ENCODE measurements around the gene CNDP2.

Gene CNDP2

DNA sequence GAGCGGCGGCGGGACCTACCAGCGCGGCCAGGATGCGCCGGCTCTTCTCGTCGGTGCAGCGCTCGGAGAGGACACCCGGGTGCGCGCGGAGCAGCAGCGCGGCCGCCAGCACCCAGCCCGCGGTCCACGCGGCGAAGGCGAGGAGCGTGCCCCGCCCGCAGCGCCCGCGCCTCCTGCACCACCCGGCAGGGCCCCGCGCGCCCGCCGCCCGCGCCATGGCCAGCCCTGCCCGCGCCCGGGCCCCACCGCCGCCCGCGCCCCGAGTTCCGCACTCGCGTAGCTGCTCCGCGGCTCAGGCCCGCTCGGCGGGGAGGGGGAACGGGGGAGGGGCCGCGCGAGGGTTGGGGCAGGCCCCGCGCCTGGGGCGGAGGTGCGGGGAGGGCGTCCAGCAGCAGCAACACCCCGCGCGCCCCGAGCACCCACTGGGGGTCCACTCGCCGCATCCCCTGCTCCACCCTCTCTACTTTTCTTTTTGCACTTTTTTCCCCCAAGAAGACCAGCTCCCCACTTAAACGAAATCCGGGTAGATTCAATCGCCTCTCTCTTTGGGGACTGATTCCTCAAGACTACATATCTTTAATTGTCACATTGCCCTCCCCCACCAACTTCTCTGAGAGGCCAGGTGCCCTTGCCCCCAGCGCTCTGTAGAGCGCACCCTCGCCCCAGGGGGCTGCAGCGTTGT lies 39.0 kb upstream of the CNDP2 start, which contains the start of gene DIPK1C:
Gene DIPK1C, minus strand, starts transcription at position 266 of the 682 bp plus-strand sequence. Its CDS starts 49 bp downstream, at position 217.
- no peak for TF ChIP-seq JUND (IDR thresholded peaks at IDR 0.05; ENCODE audit: low read depth)
- no peak for DNase-seq (ENCODE audit: low read depth in 1 of 2, low spot score in 1 of 2)
- in situ Hi-C loops (cut with HindIII; ENCODE audit: low pct_unique_long_range_greater_than_20kb, low sequenced_read_pairs) = no loop called here

DNA sequence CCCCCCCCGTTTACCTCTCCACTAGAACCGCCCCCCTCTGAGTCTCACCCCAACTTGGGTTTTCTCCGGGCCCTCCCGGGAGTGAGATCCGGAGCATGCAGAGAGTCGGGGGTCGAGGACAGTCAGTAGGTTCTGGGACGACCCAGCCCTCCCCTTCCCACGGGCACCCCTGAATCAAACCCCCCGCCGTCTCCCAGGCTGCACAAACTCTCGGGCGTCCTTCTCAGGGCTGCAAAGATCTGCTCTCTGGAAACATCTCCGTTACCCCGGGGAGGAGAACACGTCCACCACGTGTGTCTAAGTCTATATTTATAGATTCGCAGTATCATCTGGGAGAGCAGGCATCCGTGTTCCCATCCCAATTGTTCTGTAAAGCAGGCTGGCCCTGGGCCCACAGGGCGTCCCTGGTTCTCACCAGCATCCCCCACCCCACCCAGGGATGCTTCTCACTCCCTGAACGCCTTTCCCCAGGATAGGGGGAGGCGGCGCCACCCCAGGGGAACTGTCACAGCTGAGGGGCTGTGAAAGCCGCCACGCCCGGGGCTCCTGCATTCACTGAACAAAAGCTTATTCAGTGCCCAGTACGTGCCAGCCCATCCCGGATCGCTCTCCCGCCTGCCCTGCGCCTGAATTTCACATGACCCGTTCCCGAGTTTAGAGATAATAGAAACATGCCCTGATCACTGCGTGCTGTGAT lies 38.3 kb upstream of the CNDP2 start:
- no peak for TF ChIP-seq JUND (IDR thresholded peaks at IDR 0.05; ENCODE audit: low read depth)
- DNase-seq (ENCODE audit: low read depth in 1 of 2, low spot score in 1 of 2) = no peak
- in situ Hi-C loops (cut with HindIII; ENCODE audit: low pct_unique_long_range_greater_than_20kb, low sequenced_read_pairs) = no loop called here

DNA sequence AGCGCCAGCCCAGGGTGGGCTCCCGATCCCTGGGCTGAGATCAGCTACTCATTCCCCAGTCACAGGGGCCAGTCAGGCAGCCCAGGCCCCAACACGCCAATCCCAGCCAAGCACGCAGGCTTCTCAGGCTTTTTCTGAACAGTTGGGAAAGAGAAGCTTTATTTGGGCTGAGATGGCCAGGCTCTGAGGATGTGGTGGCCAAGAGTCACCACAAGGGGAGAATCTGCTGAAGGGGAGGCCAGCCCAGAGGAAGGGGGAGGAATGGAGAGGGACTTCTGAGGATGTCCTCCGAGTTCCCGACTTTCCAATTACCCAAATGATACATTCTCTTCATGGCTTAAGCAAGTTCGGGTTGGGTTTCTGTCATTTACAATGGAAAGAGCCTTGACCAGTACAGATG lies 36.3 kb upstream of the CNDP2 start:
- in situ Hi-C loops (cut with HindIII; ENCODE audit: low pct_unique_long_range_greater_than_20kb, low sequenced_read_pairs) = no loop called here
- peak in 1 of 2 experiments; percentile 12 for DNase-seq (ENCODE audit: low read depth in 1 of 2, low spot score in 1 of 2)
- no peak for TF ChIP-seq JUND (IDR thresholded peaks at IDR 0.05; ENCODE audit: low read depth)

DNA sequence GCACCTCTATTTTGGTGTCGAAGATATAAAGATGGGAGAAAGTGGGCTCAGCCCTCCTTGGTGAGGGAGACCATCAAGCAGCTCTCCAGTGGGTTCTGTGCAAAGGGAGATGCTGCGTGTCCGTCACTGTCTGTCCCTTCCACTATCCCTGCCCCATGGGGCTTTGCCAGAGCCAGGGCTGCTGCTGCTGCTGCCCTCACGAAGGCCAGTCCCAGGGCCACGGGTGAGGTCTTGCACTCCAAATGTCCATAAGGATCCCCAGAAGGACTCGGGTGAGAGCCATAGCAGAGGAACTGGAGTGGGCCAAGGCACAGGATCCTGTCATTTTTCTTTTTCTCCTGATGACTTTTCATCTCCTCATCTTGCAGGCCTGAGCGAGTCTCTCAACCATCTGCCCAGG lies 35.3 kb upstream of the CNDP2 start:
- no peak for DNase-seq (ENCODE audit: low read depth in 1 of 2, low spot score in 1 of 2)
- no peak for TF ChIP-seq JUND (IDR thresholded peaks at IDR 0.05; ENCODE audit: low read depth)
- in situ Hi-C loops (cut with HindIII; ENCODE audit: low pct_unique_long_range_greater_than_20kb, low sequenced_read_pairs) = no loop called here

- no peak for TF ChIP-seq JUND (IDR thresholded peaks at IDR 0.05; ENCODE audit: low read depth)
- in situ Hi-C loops (cut with HindIII; ENCODE audit: low pct_unique_long_range_greater_than_20kb, low sequenced_read_pairs) = no loop called here
- DNase-seq (ENCODE audit: low read depth in 1 of 2, low spot score in 1 of 2) = no peak
Measured at GRCh38 chr18:74463254-74463653, 32.9 kb upstream of the CNDP2 start.

DNA sequence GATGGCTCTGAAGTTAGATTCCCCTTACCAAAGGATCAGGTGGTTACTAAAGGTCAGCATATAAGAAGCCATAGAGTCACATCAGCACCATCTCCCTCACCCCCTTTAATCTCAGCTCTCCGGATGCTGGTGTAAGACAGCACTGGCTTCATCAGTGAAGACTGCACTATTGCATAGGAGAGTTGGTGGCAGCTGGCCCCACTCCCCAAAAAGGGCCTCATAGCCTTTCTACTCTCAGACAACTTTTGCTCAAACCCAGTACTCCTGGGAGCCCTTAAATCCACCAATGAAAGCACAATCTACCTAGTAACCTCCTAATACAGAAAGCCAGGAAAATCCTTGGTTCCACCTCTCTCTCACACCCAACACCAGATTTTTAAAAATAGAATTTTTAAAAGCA lies 32.2 kb upstream of the CNDP2 start:
- in situ Hi-C loops (cut with HindIII; ENCODE audit: low pct_unique_long_range_greater_than_20kb, low sequenced_read_pairs) = no loop called here
- TF ChIP-seq JUND (IDR thresholded peaks at IDR 0.05; ENCODE audit: low read depth) = no peak
- no peak for DNase-seq (ENCODE audit: low read depth in 1 of 2, low spot score in 1 of 2)

DNA sequence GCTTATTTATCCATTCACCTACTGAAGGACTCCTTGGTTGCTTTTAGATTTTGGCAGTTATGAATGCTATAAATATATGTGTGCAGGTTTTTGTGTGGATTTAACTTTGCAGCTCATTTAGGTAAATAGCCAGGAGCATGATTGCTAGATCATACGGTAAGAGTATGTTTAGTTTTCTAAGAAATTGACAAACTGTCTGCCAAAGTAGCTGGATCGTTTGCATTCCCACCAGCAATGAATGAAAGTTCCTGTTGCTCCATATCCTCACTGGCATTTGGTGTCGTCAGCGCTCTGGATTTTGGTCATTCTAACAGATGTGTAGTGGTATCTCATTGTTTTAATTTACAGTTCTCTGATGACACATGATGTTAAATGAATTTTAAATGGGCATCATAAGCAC lies 30.4 kb upstream of the CNDP2 start:
- in situ Hi-C loops (cut with HindIII; ENCODE audit: low pct_unique_long_range_greater_than_20kb, low sequenced_read_pairs) = no loop called here
- peak in 1 of 2 experiments; percentile 87 for DNase-seq (ENCODE audit: low read depth in 1 of 2, low spot score in 1 of 2)
- peak; percentile 67; the same call in 1 of the 2 replicates for TF ChIP-seq JUND (IDR thresholded peaks at IDR 0.05; ENCODE audit: low read depth)

DNA sequence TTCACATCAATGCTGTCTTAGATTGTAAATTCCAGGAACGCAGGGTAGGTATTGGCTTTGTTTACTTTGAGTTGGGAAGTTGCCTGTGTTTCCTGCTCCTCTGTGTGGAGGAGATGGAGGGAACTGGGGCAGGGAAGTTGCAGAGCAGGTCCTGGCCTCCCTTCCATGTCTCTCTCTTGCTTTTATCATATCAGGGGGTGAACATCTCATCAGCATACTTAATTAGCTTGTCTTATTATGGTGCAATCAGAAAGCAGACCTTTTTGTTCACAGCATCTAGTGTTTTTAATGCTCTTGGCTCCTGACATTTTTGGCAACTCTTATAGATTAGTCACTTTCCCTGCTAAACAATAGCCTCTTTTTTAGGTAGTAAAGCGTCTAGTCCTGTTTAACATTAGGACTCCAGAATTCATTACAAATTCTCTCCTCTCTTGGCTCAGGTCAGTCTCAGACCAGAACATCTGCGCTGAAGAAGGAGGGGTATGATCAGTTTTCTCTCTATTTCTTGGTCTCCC lies 27.6 kb upstream of the CNDP2 start:
- in situ Hi-C loops (cut with HindIII; ENCODE audit: low pct_unique_long_range_greater_than_20kb, low sequenced_read_pairs) = no loop called here
- no peak for TF ChIP-seq JUND (IDR thresholded peaks at IDR 0.05; ENCODE audit: low read depth)
- DNase-seq (ENCODE audit: low read depth in 1 of 2, low spot score in 1 of 2) = peak in 1 of 2 experiments; percentile 26

GRCh38 chr18:74472312-74472711 lies 23.9 kb upstream of the CNDP2 start:
- DNase-seq (ENCODE audit: low read depth in 1 of 2, low spot score in 1 of 2) = no peak
- in situ Hi-C loops (cut with HindIII; ENCODE audit: low pct_unique_long_range_greater_than_20kb, low sequenced_read_pairs) = no loop called here
- TF ChIP-seq JUND (IDR thresholded peaks at IDR 0.05; ENCODE audit: low read depth) = no peak

GRCh38 chr18:74473976-74474640 lies 22.1 kb upstream of the CNDP2 start:
- in situ Hi-C loops (cut with HindIII; ENCODE audit: low pct_unique_long_range_greater_than_20kb, low sequenced_read_pairs) = no loop called here
- no peak for DNase-seq (ENCODE audit: low read depth in 1 of 2, low spot score in 1 of 2)
- no peak for TF ChIP-seq JUND (IDR thresholded peaks at IDR 0.05; ENCODE audit: low read depth)

DNA sequence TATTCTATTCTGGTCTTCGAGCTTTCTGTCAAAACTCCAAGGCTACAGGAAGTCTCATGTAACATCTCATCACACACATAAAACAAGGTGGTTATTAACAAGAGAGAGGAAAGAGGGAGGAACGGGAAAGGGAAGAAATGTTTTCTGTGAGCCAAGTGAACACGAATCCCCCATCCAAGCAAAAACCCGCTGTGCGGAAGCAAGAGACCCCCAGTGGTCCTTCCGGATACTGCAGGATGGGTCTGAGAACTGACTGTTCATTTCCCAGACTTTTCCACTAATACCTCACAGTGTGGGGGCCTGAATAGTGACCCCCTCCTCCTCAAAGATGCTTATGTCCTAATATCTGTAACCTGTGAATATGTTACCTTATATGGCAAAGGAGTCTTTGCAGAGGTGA lies 20.0 kb upstream of the CNDP2 start:
- peak in 1 of 2 experiments; percentile 7 for DNase-seq (ENCODE audit: low read depth in 1 of 2, low spot score in 1 of 2)
- in situ Hi-C loops (cut with HindIII; ENCODE audit: low pct_unique_long_range_greater_than_20kb, low sequenced_read_pairs) = no loop called here
- TF ChIP-seq JUND (IDR thresholded peaks at IDR 0.05; ENCODE audit: low read depth) = no peak

GRCh38 chr18:74477771-74478170 lies 18.4 kb upstream of the CNDP2 start:
- in situ Hi-C loops (cut with HindIII; ENCODE audit: low pct_unique_long_range_greater_than_20kb, low sequenced_read_pairs) = no loop called here
- no peak for DNase-seq (ENCODE audit: low read depth in 1 of 2, low spot score in 1 of 2)
- TF ChIP-seq JUND (IDR thresholded peaks at IDR 0.05; ENCODE audit: low read depth) = no peak

DNA sequence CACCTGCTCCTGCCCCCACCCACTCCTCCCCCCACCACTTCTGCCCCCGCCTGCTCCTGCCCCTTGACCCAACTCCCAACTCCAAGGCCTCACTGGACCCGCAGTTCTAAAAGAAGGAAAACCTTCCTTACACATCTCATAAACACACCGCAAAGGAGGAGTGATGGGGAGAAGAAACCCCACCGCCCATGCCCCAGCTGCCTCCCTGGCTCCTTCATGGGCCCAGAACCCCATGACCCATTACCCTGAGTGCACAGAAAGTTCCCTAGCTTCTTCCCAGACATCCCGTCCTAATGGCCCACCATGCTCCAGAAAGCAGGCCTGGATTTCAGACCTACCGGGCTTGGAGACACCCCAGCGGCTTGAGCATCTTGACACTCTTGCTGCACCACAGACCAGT lies 17.8 kb upstream of the CNDP2 start:
- in situ Hi-C loops (cut with HindIII; ENCODE audit: low pct_unique_long_range_greater_than_20kb, low sequenced_read_pairs) = no loop called here
- DNase-seq (ENCODE audit: low read depth in 1 of 2, low spot score in 1 of 2) = no peak
- TF ChIP-seq JUND (IDR thresholded peaks at IDR 0.05; ENCODE audit: low read depth) = no peak

All from T47D (cell line).